Neuronal stem cell (in vitro differentiated cells): ENCODE results near the gene MATN3.

Experiments used
- DNase-seq: peaks from one replicate; pipeline ENCODE4 v3.0.0-alpha.2; 2013; ENCODE audit warnings: low spot score
- H2AFZ ChIP-seq: one replicate; pipeline ENCODE4 v1.6.1; 2013; ENCODE audit warnings: mild to moderate bottlenecking, low read length, inconsistent platforms
- H2AK5ac ChIP-seq: 2 replicates; pipeline ENCODE4 v1.6.1; 2013; ENCODE audit warnings: low read depth, mild to moderate bottlenecking, inconsistent platforms, low read length, moderate library complexity, mixed read lengths
- H2BK120ac ChIP-seq: 2 replicates; pipeline ENCODE4 v1.6.1; 2013; ENCODE audit warnings: low read depth, mild to moderate bottlenecking, inconsistent platforms, low read length, moderate library complexity, mixed read lengths
- H2BK12ac ChIP-seq: one replicate; pipeline ENCODE4 v1.6.1; 2013; ENCODE audit warnings: low read length, inconsistent platforms
- H2BK15ac ChIP-seq: 2 replicates; pipeline ENCODE4 v1.6.1; 2013; ENCODE audit warnings: mild to moderate bottlenecking, low read length, inconsistent platforms, mixed read lengths
- H2BK5ac ChIP-seq: one replicate; pipeline ENCODE4 v1.6.1; 2013; ENCODE audit warnings: inconsistent platforms, mild to moderate bottlenecking, low read length, moderate library complexity
- H3K14ac ChIP-seq: one replicate; pipeline ENCODE4 v1.6.1; 2013; ENCODE audit warnings: low read length, inconsistent platforms
- H3K18ac ChIP-seq: 2 replicates; pipeline ENCODE4 v1.6.1; 2013; ENCODE audit warnings: low read length, inconsistent platforms
- H3K23ac ChIP-seq: 2 replicates; pipeline ENCODE4 v1.6.1; 2013; ENCODE audit warnings: low read depth, mild to moderate bottlenecking, mixed read lengths, low read length, inconsistent platforms; ENCODE audit not compliant: poor library complexity
- H3K27ac ChIP-seq: replicated peaks from 3 replicates; pipeline ENCODE4 v1.5.1; 2013; ENCODE audit warnings: low read length, inconsistent platforms
- H3K27me3 ChIP-seq, 3 experiments: 2 replicates each; pipeline ENCODE4 v1.6.1; 2013; ENCODE audit warnings: low read length in 3 of 3, mild to moderate bottlenecking in 2 of 3, inconsistent platforms in 1 of 3, low read depth in 1 of 3, mixed read lengths in 1 of 3, moderate library complexity in 1 of 3; ENCODE audit not compliant: control insufficient read depth in 3 of 3, insufficient read depth in 3 of 3
- H3K36me3 ChIP-seq, 2 donors: replicated peaks in 1 of 2; 2 replicates each; pipeline ENCODE4 v1.6.1; 2013; ENCODE audit warnings: low read length in 2 of 2; ENCODE audit not compliant: control insufficient read depth in 2 of 2, insufficient read depth in 2 of 2
- H3K4ac ChIP-seq: 2 replicates; pipeline ENCODE4 v1.6.1; 2013; ENCODE audit warnings: inconsistent platforms, mild to moderate bottlenecking, low read length, moderate library complexity
- H3K4me1 ChIP-seq, 2 donors: 1 replicate in 1 of 2; 2 replicates in 1 of 2; pipeline ENCODE4 v1.6.1; 2013; ENCODE audit warnings: low read length in 2 of 2, low read depth in 1 of 2; ENCODE audit not compliant: control insufficient read depth in 2 of 2, insufficient read depth in 1 of 2
- H3K4me2 ChIP-seq: one replicate; pipeline ENCODE4 v1.6.1; 2013; ENCODE audit warnings: mild to moderate bottlenecking, low read length, inconsistent platforms; ENCODE audit not compliant: insufficient read depth, poor library complexity, severe bottlenecking
- H3K4me3 ChIP-seq, 2 donors: 2 replicates each; pipeline ENCODE4 v1.5.1; 2013; ENCODE audit warnings: low read length in 2 of 2, mild to moderate bottlenecking in 2 of 2, inconsistent platforms in 1 of 2, moderate library complexity in 1 of 2
- H3K79me1 ChIP-seq: one replicate; pipeline ENCODE4 v1.6.1; 2013; ENCODE audit warnings: low read depth, mild to moderate bottlenecking, inconsistent platforms, low read length, moderate library complexity
- H3K9ac ChIP-seq: one replicate; pipeline ENCODE4 v1.6.1; 2013; ENCODE audit warnings: mild to moderate bottlenecking, low read depth, low read length, inconsistent platforms; ENCODE audit not compliant: poor library complexity
- H3K9me3 ChIP-seq, 2 donors: replicated peaks in 1 of 2; 2 replicates each; pipeline versions ENCODE3 to v1.6.1; 2013; ENCODE audit warnings: low read length in 2 of 2, mild to moderate bottlenecking in 2 of 2, inconsistent platforms in 1 of 2, low read depth in 1 of 2, mixed read lengths in 1 of 2, moderate library complexity in 1 of 2; ENCODE audit not compliant: control insufficient read depth in 2 of 2, insufficient read depth in 1 of 2
- H4K8ac ChIP-seq: one replicate; pipeline ENCODE4 v1.6.1; 2013; ENCODE audit warnings: low read depth, mild to moderate bottlenecking, inconsistent platforms, low read length, moderate library complexity
- H4K91ac ChIP-seq: one replicate; pipeline ENCODE4 v1.6.1; 2013; ENCODE audit warnings: low read length, low read depth, mild to moderate bottlenecking, inconsistent platforms; ENCODE audit not compliant: poor library complexity
- WGBS, 2 donors: extraction: QIAGEN DNeasy Blood & Tissue Kit; methylation state at CpG; one replicate each; pipeline ENCODE4 v1.1.7; 2013; ENCODE audit warnings: missing lambda C conversion rate in 2 of 2, mixed read lengths in 1 of 2; ENCODE audit not compliant: insufficient read length in 2 of 2, insufficient replicate concordance in 1 of 2; ENCODE audit errors: extremely low coverage in 2 of 2; 5-methylcytosine and 5-hydroxymethylcytosine counted together

Gene MATN3

DNA sequence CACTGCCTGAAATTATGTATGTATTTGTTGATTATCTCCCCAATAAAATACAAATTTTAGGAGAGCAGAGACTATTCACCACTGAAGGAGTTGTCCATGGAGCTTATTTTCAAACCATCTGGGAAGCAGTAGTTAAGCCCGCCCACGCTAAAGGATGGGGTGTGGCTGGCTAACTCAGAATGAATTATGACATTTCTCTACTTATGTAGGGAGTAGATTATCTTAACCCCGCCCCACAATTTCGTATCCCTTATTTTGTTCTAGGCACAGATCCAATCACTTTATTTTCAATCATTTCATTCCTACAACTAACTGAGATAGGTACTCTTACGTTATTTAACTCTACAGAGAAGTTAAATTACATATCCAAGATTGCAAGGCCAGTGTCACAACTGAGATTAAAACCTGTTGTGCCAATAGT is 40.4 kb upstream of the MATN3 start:
- Histone ChIP-seq H2BK120ac (no peak overlapping the region), H3K4ac (no peak overlapping the region), H2AK5ac (no peak overlapping the region), H2BK12ac (no peak overlapping the region), H3K27ac (no peak overlapping the region), H3K4me1 (peaks cover 4 to 11% of the 10 kb centered on the region in 2 donors), H3K9ac (no peak overlapping the region), H4K8ac (no peak overlapping the region), H3K36me3 (peaks cover 0 to 9% of the 10 kb centered on the region in 2 donors), H3K9me3 (no peaks in the 10 kb centered on the region), H2AFZ (peak overlapping the region; percentile 87), H3K4me3 (peak overlapping the region in 1 of 2 donors; percentile 63), H3K27me3 (peaks cover 0 to 5% (median 0%) of the 10 kb centered on the region in 3 experiments), H3K4me2 (no peak overlapping the region), H2BK15ac (no peak overlapping the region), H3K79me1 (peaks cover 2% of the 10 kb centered on the region), H4K91ac (no peak overlapping the region), H3K18ac (no peak overlapping the region), H2BK5ac (no peak overlapping the region), H3K14ac (no peak overlapping the region), H3K23ac (no peak overlapping the region)
- no peak for DNase-seq
- WGBS, 2 donors: 100% methylated on average over 1 of the region's 5 CpGs; no CpG with 5 or more reads in 1 of the 2 donors

DNA sequence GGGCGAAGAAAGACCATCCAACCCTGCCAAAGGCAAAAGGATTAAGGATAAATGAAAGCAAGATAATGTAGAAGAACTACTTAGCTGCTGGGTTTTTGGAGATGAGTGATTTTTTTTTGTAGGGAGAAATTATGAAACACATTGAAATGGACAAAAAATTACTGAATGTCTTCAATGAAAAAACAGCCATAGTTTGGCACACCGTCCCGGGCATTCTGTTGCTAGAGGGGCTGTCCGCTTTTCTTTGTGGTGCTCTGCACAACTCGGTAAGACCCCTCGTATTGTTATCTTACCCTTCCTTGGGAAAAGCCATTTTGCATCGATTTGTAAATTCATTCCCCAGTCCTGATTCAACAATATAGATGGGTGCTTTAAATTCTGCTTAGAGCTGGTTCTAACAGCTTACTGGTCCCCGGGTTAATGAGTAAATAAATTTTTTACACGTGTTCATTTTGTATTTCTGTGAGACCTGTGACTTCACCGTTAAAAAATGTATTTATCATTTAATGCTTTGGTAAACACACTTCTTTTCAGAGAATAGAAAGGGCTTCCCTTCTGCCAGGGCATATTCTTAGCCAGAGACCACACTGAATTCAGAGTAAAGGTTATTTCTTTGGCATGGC is 39.9 kb upstream of the MATN3 start:
- Histone ChIP-seq H4K91ac (no peak overlapping the region), H2BK12ac (no peak overlapping the region), H2BK15ac (no peak overlapping the region), H3K9ac (no peak overlapping the region), H2AFZ (peak overlapping the region; percentile 87), H3K4me3 (peak overlapping the region; percentile 63 to 88), H2BK5ac (peak overlapping the region; percentile 13), H3K14ac (no peak overlapping the region), H3K18ac (no peak overlapping the region), H3K79me1 (peaks cover 2% of the 10 kb centered on the region), H3K4me2 (peak overlapping the region; percentile 73), H3K4me1 (peaks cover 4 to 11% of the 10 kb centered on the region in 2 donors), H3K27me3 (peaks cover 0 to 4% (median 0%) of the 10 kb centered on the region in 3 experiments), H4K8ac (no peak overlapping the region), H3K4ac (no peak overlapping the region), H3K36me3 (peaks cover 0 to 9% of the 10 kb centered on the region in 2 donors), H3K9me3 (no peaks in the 10 kb centered on the region), H2BK120ac (no peak overlapping the region), H2AK5ac (no peak overlapping the region), H3K23ac (no peak overlapping the region), H3K27ac (peak overlapping the region; percentile 95)
- DNase-seq: no peak
- no CpG with 5 or more reads among the region's 10 CpGs for WGBS, 2 donors

DNA sequence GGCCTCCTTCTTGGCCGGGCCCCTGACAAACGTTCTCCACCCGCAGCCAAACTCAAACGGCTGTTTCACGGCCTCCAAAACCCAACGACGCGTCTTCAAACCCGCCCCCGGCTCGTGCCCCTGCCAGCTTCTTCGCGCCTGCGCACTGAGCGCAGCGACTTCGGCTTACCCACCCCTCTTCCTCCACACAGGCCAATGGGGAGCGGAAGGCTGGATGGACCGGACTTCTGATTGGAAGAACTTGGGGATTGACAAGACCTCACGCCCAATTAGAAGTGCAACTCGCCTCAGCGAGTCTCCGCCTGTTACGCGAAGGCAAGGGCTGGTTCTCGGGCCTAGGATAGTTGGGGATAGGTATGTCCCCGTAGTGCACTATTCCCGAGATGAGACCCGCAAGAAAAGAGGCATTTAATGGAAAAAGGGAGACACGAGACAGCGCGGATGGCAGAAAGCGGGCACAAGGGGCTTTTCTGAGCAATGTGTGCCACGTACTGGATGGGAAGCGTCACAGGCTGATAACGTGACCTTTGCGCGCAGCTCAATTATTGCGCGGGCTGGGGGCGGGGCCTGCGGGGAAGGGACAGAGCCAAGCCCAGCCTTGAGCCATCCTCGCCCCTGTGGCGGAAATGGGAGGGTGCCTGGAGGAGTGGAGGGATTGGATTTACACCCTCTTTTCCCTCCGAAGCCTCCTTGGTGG is 39.2 kb upstream of the MATN3 start, which contains the start of gene LAPTM4A:
Gene LAPTM4A, minus strand, starts transcription at position 97 of the 697 bp plus-strand sequence. CDS start 108 bp downstream, outside the sequence.
- Histone ChIP-seq H2BK120ac (no peak within 1 kb of the TSS), H3K4ac (no peak within 1 kb of the TSS), H2AK5ac (peak within 1 kb of the TSS; percentile 88), H3K18ac (peak within 1 kb of the TSS; percentile 95), H2AFZ (peak within 1 kb of the TSS; percentile 87), H3K4me2 (peak within 1 kb of the TSS; percentile 73), H4K8ac (no peak within 1 kb of the TSS), H3K4me3 (peak within 1 kb of the TSS; percentile 63 to 90), H3K36me3 (peaks cover 0 to 12% of the 10 kb centered on the region in 2 donors), H2BK5ac (peak within 1 kb of the TSS; percentile 29), H3K79me1 (peaks cover 2% of the 10 kb centered on the region), H3K9me3 (no peaks in the 10 kb centered on the region), H3K23ac (peak within 1 kb of the TSS; percentile 90), H2BK15ac (no peak within 1 kb of the TSS), H3K4me1 (peaks cover 4 to 11% of the 10 kb centered on the region in 2 donors), H2BK12ac (no peak within 1 kb of the TSS), H3K27ac (peak within 1 kb of the TSS; percentile 95), H3K27me3 (no peaks in the 10 kb centered on the region), H4K91ac (peak within 1 kb of the TSS; percentile 69), H3K14ac (peak within 1 kb of the TSS; percentile 78), H3K9ac (peak within 1 kb of the TSS; percentile 96)
- no CpG with 5 or more reads among the region's 45 CpGs for WGBS, 2 donors
- DNase-seq: peak; percentile 99
